Measurements from ENCODE around the gene ZNF785.

Gene ZNF785

GRCh38 chr16:30555315-30556124 lies 30.0 kb downstream of the ZNF785 start:
- Histone ChIP-seq H3K36me3 (ENCODE audit: control insufficient read depth in 1 of 2, insufficient read depth in 2 of 2, low read length in 2 of 2) (peaks cover 14 to 22% of the 10 kb centered on the region in 2 donors), H3K9ac (ENCODE audit: low read depth in 1 of 2, low read length in 2 of 2) (no peak overlapping the region), H3K4me1 (ENCODE audit: control insufficient read depth in 1 of 2, insufficient read depth in 2 of 2, low read length in 2 of 2) (peaks cover 19 to 35% of the 10 kb centered on the region in 2 donors), H3K9me3 (ENCODE audit: control insufficient read depth in 1 of 2, low read length in 2 of 2) (no peaks in the 10 kb centered on the region), H3K4me3 (ENCODE audit: low read depth in 1 of 2, low read length in 2 of 2) (no peak overlapping the region), H3K27ac (ENCODE audit: low read depth, low read length) (no peak overlapping the region), H3K27me3 (ENCODE audit: control insufficient read depth in 1 of 2, insufficient read depth in 2 of 2, low read length in 2 of 2) (no peaks in the 10 kb centered on the region)

GRCh38 chr16:30554557-30555314 lies 30.8 kb downstream of the ZNF785 start:
- Histone ChIP-seq H3K9ac (ENCODE audit: low read depth in 1 of 2, low read length in 2 of 2) (no peak overlapping the region), H3K36me3 (ENCODE audit: control insufficient read depth in 1 of 2, insufficient read depth in 2 of 2, low read length in 2 of 2) (peaks cover 14 to 22% of the 10 kb centered on the region in 2 donors), H3K9me3 (ENCODE audit: control insufficient read depth in 1 of 2, low read length in 2 of 2) (no peaks in the 10 kb centered on the region), H3K27me3 (ENCODE audit: control insufficient read depth in 1 of 2, insufficient read depth in 2 of 2, low read length in 2 of 2) (no peaks in the 10 kb centered on the region), H3K4me3 (ENCODE audit: low read depth in 1 of 2, low read length in 2 of 2) (no peak overlapping the region), H3K4me1 (ENCODE audit: control insufficient read depth in 1 of 2, insufficient read depth in 2 of 2, low read length in 2 of 2) (peaks cover 17 to 30% of the 10 kb centered on the region in 2 donors), H3K27ac (ENCODE audit: low read depth, low read length) (no peak overlapping the region)

GRCh38 chr16:30553393-30553899 lies 32.1 kb downstream of the ZNF785 start:
- no peak overlapping the region for H3K27ac ChIP-seq (ENCODE audit: low read depth, low read length)
- peaks cover 13 to 27% of the 10 kb centered on the region in 2 donors for H3K4me1 ChIP-seq (ENCODE audit: control insufficient read depth in 1 of 2, insufficient read depth in 2 of 2, low read length in 2 of 2)
- no peak overlapping the region for H3K9ac ChIP-seq (ENCODE audit: low read depth in 1 of 2, low read length in 2 of 2)

GRCh38 chr16:30552956-30553355 lies 32.5 kb downstream of the ZNF785 start:
- no peak overlapping the region for H3K9ac ChIP-seq (ENCODE audit: low read depth in 1 of 2, low read length in 2 of 2)
- no peaks in the 10 kb centered on the region for H3K9me3 ChIP-seq (ENCODE audit: control insufficient read depth in 1 of 2, low read length in 2 of 2)
- no peak overlapping the region for H3K27ac ChIP-seq (ENCODE audit: low read depth, low read length)
- no peak overlapping the region for H3K4me3 ChIP-seq (ENCODE audit: low read depth in 1 of 2, low read length in 2 of 2)
- H3K27me3 ChIP-seq (ENCODE audit: control insufficient read depth in 1 of 2, insufficient read depth in 2 of 2, low read length in 2 of 2) = no peaks in the 10 kb centered on the region
- H3K36me3 ChIP-seq (ENCODE audit: control insufficient read depth in 1 of 2, insufficient read depth in 2 of 2, low read length in 2 of 2) = peaks cover 14 to 22% of the 10 kb centered on the region in 2 donors
- peaks cover 17 to 32% of the 10 kb centered on the region in 2 donors for H3K4me1 ChIP-seq (ENCODE audit: control insufficient read depth in 1 of 2, insufficient read depth in 2 of 2, low read length in 2 of 2)

More at GRCh38 chr16:30553393-30553899, 32.1 kb downstream of the ZNF785 start:
- Histone ChIP-seq H3K9me3 (ENCODE audit: control insufficient read depth in 1 of 2, low read length in 2 of 2) (no peaks in the 10 kb centered on the region), H3K4me3 (ENCODE audit: low read depth in 1 of 2, low read length in 2 of 2) (no peak overlapping the region), H3K27me3 (ENCODE audit: control insufficient read depth in 1 of 2, insufficient read depth in 2 of 2, low read length in 2 of 2) (no peaks in the 10 kb centered on the region), H3K36me3 (ENCODE audit: control insufficient read depth in 1 of 2, insufficient read depth in 2 of 2, low read length in 2 of 2) (peaks cover 14 to 22% of the 10 kb centered on the region in 2 donors)

- no peak overlapping the region for H3K9ac ChIP-seq (ENCODE audit: low read depth in 1 of 2, low read length in 2 of 2)
- H3K4me1 ChIP-seq (ENCODE audit: control insufficient read depth in 1 of 2, insufficient read depth in 2 of 2, low read length in 2 of 2) = peaks cover 17 to 26% of the 10 kb centered on the region in 2 donors
- no peak overlapping the region for H3K27ac ChIP-seq (ENCODE audit: low read depth, low read length)
- H3K36me3 ChIP-seq (ENCODE audit: control insufficient read depth in 1 of 2, insufficient read depth in 2 of 2, low read length in 2 of 2) = peaks cover 14 to 22% of the 10 kb centered on the region in 2 donors
- H3K9me3 ChIP-seq (ENCODE audit: control insufficient read depth in 1 of 2, low read length in 2 of 2) = no peaks in the 10 kb centered on the region
- H3K4me3 ChIP-seq (ENCODE audit: low read depth in 1 of 2, low read length in 2 of 2) = no peak overlapping the region
- no peaks in the 10 kb centered on the region for H3K27me3 ChIP-seq (ENCODE audit: control insufficient read depth in 1 of 2, insufficient read depth in 2 of 2, low read length in 2 of 2)
Observed at GRCh38 chr16:30551781-30552180, 33.7 kb downstream of the ZNF785 start.

- H3K4me1 ChIP-seq (ENCODE audit: control insufficient read depth in 1 of 2, insufficient read depth in 2 of 2, low read length in 2 of 2) = peaks cover 16 to 20% of the 10 kb centered on the region in 2 donors
- peaks cover 0 to 6% of the 10 kb centered on the region in 2 donors for H3K36me3 ChIP-seq (ENCODE audit: control insufficient read depth in 1 of 2, insufficient read depth in 2 of 2, low read length in 2 of 2)
- H3K9me3 ChIP-seq (ENCODE audit: control insufficient read depth in 1 of 2, low read length in 2 of 2) = no peaks in the 10 kb centered on the region
- H3K27me3 ChIP-seq (ENCODE audit: control insufficient read depth in 1 of 2, insufficient read depth in 2 of 2, low read length in 2 of 2) = no peaks in the 10 kb centered on the region
- no peak overlapping the region for H3K4me3 ChIP-seq (ENCODE audit: low read depth in 1 of 2, low read length in 2 of 2)
- H3K27ac ChIP-seq (ENCODE audit: low read depth, low read length) = no peak overlapping the region
- no peak overlapping the region for H3K9ac ChIP-seq (ENCODE audit: low read depth in 1 of 2, low read length in 2 of 2)
Observed at GRCh38 chr16:30548416-30549253, 36.9 kb downstream of the ZNF785 start.

GRCh38 chr16:30546115-30546514 lies 39.4 kb downstream of the ZNF785 start:
- no peak overlapping the region for H3K9ac ChIP-seq (ENCODE audit: low read depth in 1 of 2, low read length in 2 of 2)
- no peak overlapping the region for H3K4me3 ChIP-seq (ENCODE audit: low read depth in 1 of 2, low read length in 2 of 2)
- H3K9me3 ChIP-seq (ENCODE audit: control insufficient read depth in 1 of 2, low read length in 2 of 2) = no peaks in the 10 kb centered on the region
- peaks cover 26% of the 10 kb centered on the region in 2 donors for H3K4me1 ChIP-seq (ENCODE audit: control insufficient read depth in 1 of 2, insufficient read depth in 2 of 2, low read length in 2 of 2)
- H3K27ac ChIP-seq (ENCODE audit: low read depth, low read length) = no peak overlapping the region
- H3K36me3 ChIP-seq (ENCODE audit: control insufficient read depth in 1 of 2, insufficient read depth in 2 of 2, low read length in 2 of 2) = no peaks in the 10 kb centered on the region
- H3K27me3 ChIP-seq (ENCODE audit: control insufficient read depth in 1 of 2, insufficient read depth in 2 of 2, low read length in 2 of 2) = no peaks in the 10 kb centered on the region

GRCh38 chr16:30543067-30543466 lies 42.4 kb downstream of the ZNF785 start:
- peaks cover 14 to 21% of the 10 kb centered on the region in 2 donors for H3K4me1 ChIP-seq (ENCODE audit: control insufficient read depth in 1 of 2, insufficient read depth in 2 of 2, low read length in 2 of 2)
- no peaks in the 10 kb centered on the region for H3K36me3 ChIP-seq (ENCODE audit: control insufficient read depth in 1 of 2, insufficient read depth in 2 of 2, low read length in 2 of 2)
- no peak overlapping the region for H3K4me3 ChIP-seq (ENCODE audit: low read depth in 1 of 2, low read length in 2 of 2)
- H3K9me3 ChIP-seq (ENCODE audit: control insufficient read depth in 1 of 2, low read length in 2 of 2) = no peaks in the 10 kb centered on the region
- no peak overlapping the region for H3K27ac ChIP-seq (ENCODE audit: low read depth, low read length)
- H3K27me3 ChIP-seq (ENCODE audit: control insufficient read depth in 1 of 2, insufficient read depth in 2 of 2, low read length in 2 of 2) = no peaks in the 10 kb centered on the region
- H3K9ac ChIP-seq (ENCODE audit: low read depth in 1 of 2, low read length in 2 of 2) = no peak overlapping the region

GRCh38 chr16:30541502-30542329 lies 43.8 kb downstream of the ZNF785 start:
- no peaks in the 10 kb centered on the region for H3K36me3 ChIP-seq (ENCODE audit: control insufficient read depth in 1 of 2, insufficient read depth in 2 of 2, low read length in 2 of 2)
- H3K4me1 ChIP-seq (ENCODE audit: control insufficient read depth in 1 of 2, insufficient read depth in 2 of 2, low read length in 2 of 2) = peaks cover 13 to 20% of the 10 kb centered on the region in 2 donors
- H3K9ac ChIP-seq (ENCODE audit: low read depth in 1 of 2, low read length in 2 of 2) = peak overlapping the region; percentile 20 to 47
- peak overlapping the region; percentile 20 for H3K27ac ChIP-seq (ENCODE audit: low read depth, low read length)
- no peaks in the 10 kb centered on the region for H3K9me3 ChIP-seq (ENCODE audit: control insufficient read depth in 1 of 2, low read length in 2 of 2)
- H3K4me3 ChIP-seq (ENCODE audit: low read depth in 1 of 2, low read length in 2 of 2) = no peak overlapping the region
- no peaks in the 10 kb centered on the region for H3K27me3 ChIP-seq (ENCODE audit: control insufficient read depth in 1 of 2, insufficient read depth in 2 of 2, low read length in 2 of 2)

Data from duodenal mucosa (tissue), 2 donors.